Choroid plexus epithelial cell (primary cell): ENCODE measurements around the gene CDK8.
"Not testable (repeated sequence)": the region's sequence is repeated elsewhere in the genome, so short reads cannot be mapped to it uniquely, and the experiment has no call there.

Source experiments
- DNase-seq: peaks from one replicate; pipeline ENCODE4 v3.0.0-alpha.2; 2010; ENCODE audit warnings: low read depth
- H3K4me3 ChIP-seq: 2 replicates; pipeline ENCODE4 v1.5.1; 2011; ENCODE audit warnings: low read depth, mild to moderate bottlenecking, control low read depth, low read length, moderate library complexity
- TF ChIP-seq, protein P1 (sequence below): conservative IDR thresholded peaks from 2 replicates; pipeline ENCODE4 v1.5.1; 2011; ENCODE audit warnings: low read depth, mild to moderate bottlenecking, control low read depth, inconsistent platforms, low read length, moderate library complexity

The CDK8 gene

DNA sequence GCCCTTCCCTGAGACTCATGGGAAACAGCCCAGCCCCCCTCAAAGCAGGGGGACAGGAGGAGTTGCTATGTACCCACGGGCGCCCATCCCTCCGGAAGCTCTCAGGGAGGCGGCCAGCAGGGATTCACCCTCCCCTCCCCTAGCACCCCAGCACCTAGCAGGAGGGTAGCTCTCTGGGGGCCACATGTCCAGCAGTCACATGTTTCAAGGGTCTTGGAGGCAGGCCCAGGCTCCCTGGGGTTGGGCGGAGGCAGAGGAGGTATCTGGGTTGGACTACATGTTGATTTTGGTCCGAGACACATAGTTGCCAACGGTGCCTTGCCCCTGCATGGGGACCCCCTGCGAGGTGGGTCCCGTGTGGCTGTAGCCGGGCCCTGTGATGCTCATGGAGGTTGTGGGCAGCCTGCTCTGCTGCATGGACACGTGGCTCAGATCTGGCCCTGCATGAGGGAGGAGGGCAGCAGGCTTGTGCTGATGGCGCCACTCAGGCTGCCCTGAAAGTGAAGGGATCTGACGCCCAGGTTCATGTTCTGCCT, 24.8 kb upstream of the CDK8 start:
- no peak overlapping the region for H3K4me3 ChIP-seq
- DNase-seq: no peak
- TF ChIP-seq, protein P1, sequence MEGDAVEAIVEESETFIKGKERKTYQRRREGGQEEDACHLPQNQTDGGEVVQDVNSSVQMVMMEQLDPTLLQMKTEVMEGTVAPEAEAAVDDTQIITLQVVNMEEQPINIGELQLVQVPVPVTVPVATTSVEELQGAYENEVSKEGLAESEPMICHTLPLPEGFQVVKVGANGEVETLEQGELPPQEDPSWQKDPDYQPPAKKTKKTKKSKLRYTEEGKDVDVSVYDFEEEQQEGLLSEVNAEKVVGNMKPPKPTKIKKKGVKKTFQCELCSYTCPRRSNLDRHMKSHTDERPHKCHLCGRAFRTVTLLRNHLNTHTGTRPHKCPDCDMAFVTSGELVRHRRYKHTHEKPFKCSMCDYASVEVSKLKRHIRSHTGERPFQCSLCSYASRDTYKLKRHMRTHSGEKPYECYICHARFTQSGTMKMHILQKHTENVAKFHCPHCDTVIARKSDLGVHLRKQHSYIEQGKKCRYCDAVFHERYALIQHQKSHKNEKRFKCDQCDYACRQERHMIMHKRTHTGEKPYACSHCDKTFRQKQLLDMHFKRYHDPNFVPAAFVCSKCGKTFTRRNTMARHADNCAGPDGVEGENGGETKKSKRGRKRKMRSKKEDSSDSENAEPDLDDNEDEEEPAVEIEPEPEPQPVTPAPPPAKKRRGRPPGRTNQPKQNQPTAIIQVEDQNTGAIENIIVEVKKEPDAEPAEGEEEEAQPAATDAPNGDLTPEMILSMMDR: no peak

GRCh38 chr13:26230703-26231102, 23.2 kb upstream of the CDK8 start:
- no peak overlapping the region for H3K4me3 ChIP-seq
- TF ChIP-seq, protein P1: no peak
- no peak for DNase-seq

- DNase-seq: peak; percentile 14
- TF ChIP-seq, protein P1: no peak
- no peak overlapping the region for H3K4me3 ChIP-seq
These were observed 17.6 kb upstream of the CDK8 start for GRCh38 chr13:26236296-26236695.

GRCh38 chr13:26246154-26246553, 7.8 kb upstream of the CDK8 start:
- H3K4me3 ChIP-seq: no peak overlapping the region
- DNase-seq: peak; percentile 22
- TF ChIP-seq, protein P1: no peak

DNA sequence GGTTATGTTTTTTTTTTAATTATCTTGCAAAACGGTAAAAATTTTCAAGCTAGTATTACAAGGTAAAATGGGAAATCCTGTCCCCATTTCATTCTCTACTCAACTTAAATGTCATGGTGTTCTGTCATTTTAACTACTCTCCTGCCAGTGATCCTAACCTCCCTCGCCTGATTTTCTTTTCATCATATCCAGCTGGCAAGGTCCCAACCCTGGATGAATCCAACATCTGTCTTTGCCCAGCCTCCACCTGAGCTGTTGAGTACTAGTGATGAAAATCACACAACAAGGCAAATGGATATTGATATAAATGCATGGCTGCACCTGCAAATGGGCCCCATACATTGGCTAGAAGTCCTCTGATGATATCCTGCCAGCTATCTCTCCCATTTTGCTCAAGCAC, 6.9 kb upstream of the CDK8 start:
- no peak for DNase-seq
- TF ChIP-seq, protein P1: no peak
- no peak overlapping the region for H3K4me3 ChIP-seq

DNA sequence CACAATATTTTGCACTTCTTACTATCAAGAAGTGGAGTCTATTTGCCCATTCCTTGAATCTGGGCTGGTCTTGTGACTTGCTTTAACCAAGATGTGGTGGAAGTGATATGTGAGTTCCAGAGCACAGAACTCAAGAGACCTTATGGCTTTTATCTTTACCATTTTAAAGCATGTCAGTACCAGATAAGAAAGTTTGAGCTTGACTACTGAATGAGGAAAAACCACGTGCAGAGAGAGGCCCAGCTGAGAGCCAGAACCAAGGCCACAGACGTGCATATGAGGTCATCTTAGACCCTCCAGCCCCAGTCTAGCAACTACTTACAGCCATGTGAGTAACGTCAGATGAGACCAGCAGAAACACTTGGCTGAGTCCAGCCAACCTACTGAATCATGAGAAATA, 6.3 kb upstream of the CDK8 start:
- TF ChIP-seq, protein P1: no peak
- no peak for DNase-seq
- no peak overlapping the region for H3K4me3 ChIP-seq

DNA sequence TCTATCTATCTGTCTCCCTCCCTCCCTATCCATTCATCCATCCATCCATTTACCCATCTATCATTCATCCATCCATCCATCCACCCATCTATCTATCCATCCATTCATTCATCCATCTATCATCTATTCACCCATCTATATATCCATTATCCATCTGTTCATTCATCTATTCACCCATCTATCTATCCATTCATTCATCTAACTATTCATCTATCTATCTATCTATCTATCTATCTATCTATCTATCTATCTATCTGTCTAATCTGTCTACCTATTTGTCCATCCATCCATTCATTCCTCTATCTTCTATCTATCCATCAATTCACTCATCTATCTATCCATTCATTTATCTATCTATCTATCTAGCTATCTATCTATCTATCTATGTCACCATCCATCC, 4.4 kb upstream of the CDK8 start:
- no peak for DNase-seq
- TF ChIP-seq, protein P1: no peak
- no peak overlapping the region for H3K4me3 ChIP-seq

GRCh38 chr13:26252006-26252405, 1.9 kb upstream of the CDK8 start:
- not testable (repeated sequence) for H3K4me3 ChIP-seq, DNase-seq
